T-helper 2 cell treated with Interferon-gamma antibody and Interleukin-4, amounts not matched to agents 5 μg/mL and 100 μg/mL, for 36 hours (primary cell): ENCODE results near the gene DHX9.
A peak's percentile ranks its signal among the peaks of the same experiment; 100 is the strongest.

Experiments used
- DNase-seq: peaks from one replicate; pipeline ENCODE4 v3.0.0; 2021; ENCODE audit warnings: low spot score
- H3K27ac Mint-ChIP-seq: one replicate; pipeline ENCODE4 v1.8.0; 2021; ENCODE audit warnings: mild to moderate bottlenecking, mixed read lengths
- H3K27me3 Mint-ChIP-seq: one replicate; pipeline ENCODE4 v1.8.0; 2021; ENCODE audit warnings: low read depth, mixed read lengths
- H3K36me3 Mint-ChIP-seq: one replicate; pipeline ENCODE4 v1.8.0; 2021; ENCODE audit warnings: low read depth, mixed read lengths
- H3K4me1 Mint-ChIP-seq: one replicate; pipeline ENCODE4 v1.8.0; 2021; ENCODE audit warnings: low read depth, mixed read lengths
- H3K4me3 Mint-ChIP-seq: one replicate; pipeline ENCODE4 v1.8.0; 2022; ENCODE audit warnings: mild to moderate bottlenecking, moderate library complexity, mixed read lengths
- H3K9me3 Mint-ChIP-seq: one replicate; pipeline ENCODE4 v1.8.0; 2021; ENCODE audit warnings: mixed read lengths

DHX9 gene

DNA sequence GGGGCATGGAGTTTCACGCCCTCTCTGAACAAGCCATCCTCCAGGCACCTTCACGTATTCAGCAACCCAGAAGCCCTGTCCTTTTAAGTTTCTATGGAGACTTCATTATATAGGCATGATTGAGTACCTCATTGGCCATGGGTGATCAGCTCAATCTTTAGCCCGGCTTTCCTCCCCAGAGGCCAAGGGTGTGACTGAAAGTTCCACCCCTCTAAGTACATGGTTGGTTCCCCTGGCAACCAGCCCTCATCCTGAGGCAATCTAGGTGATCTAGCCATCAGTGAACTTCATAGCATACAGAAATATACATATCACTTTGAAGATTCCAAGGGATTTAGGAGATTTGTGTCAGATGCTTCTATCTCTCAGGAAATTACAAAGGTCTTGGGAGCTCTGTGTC is 21.3 kb upstream of the DHX9 start:
- Mint-ChIP-seq H3K9me3 (no peaks in the 10 kb centered on the region), H3K36me3 (no peaks in the 10 kb centered on the region), H3K27ac (no peak overlapping the region), H3K4me3 (no peak overlapping the region), H3K27me3 (no peaks in the 10 kb centered on the region), H3K4me1 (no peaks in the 10 kb centered on the region)
- no peak for DNase-seq

DNA sequence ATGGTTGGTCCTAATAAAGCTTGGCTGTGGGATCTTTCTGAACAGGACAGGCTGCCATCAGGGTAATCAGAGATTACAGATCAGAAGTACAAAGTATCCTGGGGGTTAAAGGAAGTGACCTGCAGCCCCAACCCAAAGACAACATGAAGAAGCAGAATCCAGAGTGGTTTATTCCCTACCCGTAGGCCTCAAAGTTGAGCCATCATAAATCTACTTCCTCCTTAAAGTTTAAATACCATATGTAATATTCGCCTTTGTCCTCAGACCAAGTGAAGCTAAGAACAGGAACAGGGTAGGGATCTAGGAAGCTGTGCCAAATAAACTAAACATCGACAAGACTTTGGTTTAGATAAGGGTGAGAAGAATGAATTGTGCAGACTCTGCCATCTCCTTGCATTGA is 15.9 kb upstream of the DHX9 start:
- H3K36me3 Mint-ChIP-seq = no peaks in the 10 kb centered on the region
- no peak overlapping the region for H3K4me3 Mint-ChIP-seq
- no peaks in the 10 kb centered on the region for H3K9me3 Mint-ChIP-seq
- no peaks in the 10 kb centered on the region for H3K4me1 Mint-ChIP-seq
- H3K27ac Mint-ChIP-seq = no peak overlapping the region
- peaks cover 3% of the 10 kb centered on the region for H3K27me3 Mint-ChIP-seq
- DNase-seq = no peak

DNA sequence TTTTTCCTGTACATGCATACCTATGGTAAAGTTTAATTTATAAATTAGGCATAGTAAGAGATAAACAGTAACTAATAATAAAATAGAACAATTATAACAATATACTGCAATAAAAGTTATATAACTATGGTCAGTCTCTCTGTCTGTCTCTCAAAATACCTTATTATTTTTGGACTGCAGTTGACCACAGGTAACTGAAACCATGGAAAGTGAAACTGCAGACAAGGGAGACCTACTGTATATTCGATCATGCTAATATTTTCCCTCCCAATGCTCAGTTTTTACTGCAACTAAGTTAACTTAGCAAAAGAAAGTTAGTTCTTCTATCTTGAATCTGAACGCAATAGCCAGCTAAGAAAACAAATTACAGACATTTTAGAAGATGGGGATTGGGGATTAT is 12.3 kb upstream of the DHX9 start:
- Mint-ChIP-seq H3K4me3 (no peak overlapping the region), H3K36me3 (no peaks in the 10 kb centered on the region), H3K27me3 (peaks cover 15% of the 10 kb centered on the region), H3K27ac (no peak overlapping the region), H3K9me3 (no peaks in the 10 kb centered on the region), H3K4me1 (no peaks in the 10 kb centered on the region)
- DNase-seq = no peak

DNA sequence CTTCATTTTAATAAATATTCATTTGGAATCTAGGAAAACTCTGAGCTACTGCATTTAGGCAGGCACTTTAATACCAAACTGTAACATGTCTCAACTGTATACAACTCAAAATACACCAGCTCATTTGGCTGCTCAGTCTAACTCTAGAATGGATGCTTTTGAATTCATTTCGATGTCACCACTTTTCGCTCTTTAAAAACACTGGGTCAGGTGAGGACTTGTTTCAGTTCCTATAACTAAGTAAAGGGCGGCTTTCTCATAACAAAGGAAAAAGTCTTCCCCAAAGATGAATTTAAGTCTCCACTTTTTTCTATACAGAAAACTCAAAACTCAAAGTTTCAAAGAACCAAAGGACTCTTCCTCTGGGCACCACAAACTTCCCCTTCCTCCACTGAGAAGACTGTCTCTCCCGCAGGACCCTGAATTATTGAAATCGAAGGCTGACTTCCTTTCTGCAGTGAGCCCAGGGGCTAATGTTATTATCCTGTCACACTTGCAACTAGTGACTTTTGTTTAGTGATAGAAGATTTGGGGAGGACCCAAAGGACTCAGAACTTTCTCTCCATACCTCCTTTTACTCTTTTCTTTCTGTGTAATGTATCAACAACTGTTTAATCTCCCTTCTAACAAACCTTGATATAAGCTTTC is 9.7 kb upstream of the DHX9 start:
- Mint-ChIP-seq H3K4me3 (no peak overlapping the region), H3K9me3 (no peaks in the 10 kb centered on the region), H3K36me3 (no peaks in the 10 kb centered on the region), H3K4me1 (peaks cover 2% of the 10 kb centered on the region), H3K27ac (no peak overlapping the region), H3K27me3 (peaks cover 18% of the 10 kb centered on the region)
- no peak for DNase-seq

DNA sequence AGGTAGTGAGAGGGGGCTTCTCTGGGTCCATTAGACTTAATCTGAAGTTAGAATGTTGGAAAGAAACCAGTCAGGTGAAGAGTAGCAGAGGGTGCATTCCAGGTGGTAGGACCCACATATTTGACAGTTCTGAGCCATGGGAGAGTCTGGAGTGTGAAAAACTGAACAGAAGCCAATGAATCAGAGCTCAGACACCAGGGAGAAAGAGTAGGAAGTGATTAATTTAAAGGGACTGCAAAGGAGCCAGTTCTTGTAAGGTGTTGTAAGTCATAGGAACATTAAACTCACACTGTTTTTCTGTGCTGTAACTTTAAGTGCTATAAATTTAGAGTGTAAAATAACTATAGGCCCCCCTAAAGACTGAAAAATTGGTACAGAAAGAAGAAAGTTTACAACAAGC is 5.9 kb upstream of the DHX9 start:
- peaks cover 5% of the 10 kb centered on the region for H3K4me1 Mint-ChIP-seq
- H3K27ac Mint-ChIP-seq = no peak overlapping the region
- no peaks in the 10 kb centered on the region for H3K36me3 Mint-ChIP-seq
- H3K4me3 Mint-ChIP-seq = no peak overlapping the region
- H3K9me3 Mint-ChIP-seq = no peaks in the 10 kb centered on the region
- H3K27me3 Mint-ChIP-seq = peaks cover 16% of the 10 kb centered on the region
- no peak for DNase-seq

DNA sequence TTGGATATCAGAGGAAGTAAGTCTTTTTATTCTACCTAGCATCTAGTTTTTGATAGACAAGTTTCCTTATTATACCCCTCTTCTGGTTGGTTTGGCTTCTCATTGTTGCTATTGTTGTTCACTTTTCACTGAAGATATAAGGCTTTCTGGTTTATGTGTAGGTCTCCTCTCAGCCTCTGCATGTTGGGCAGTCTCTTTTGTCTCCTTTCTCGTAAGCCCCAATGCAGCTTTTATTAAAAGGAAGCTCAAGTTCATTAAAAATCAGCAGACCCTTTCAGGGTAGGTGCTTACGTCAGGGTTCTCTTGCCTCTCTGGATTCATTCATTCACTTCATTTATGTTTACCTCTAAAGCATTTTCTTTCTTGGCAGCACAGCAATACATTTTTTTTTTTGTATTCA is 4.8 kb upstream of the DHX9 start:
- H3K27ac Mint-ChIP-seq = no peak overlapping the region
- DNase-seq = no peak
- peaks cover 9% of the 10 kb centered on the region for H3K4me1 Mint-ChIP-seq
- peaks cover 11% of the 10 kb centered on the region for H3K27me3 Mint-ChIP-seq
- no peaks in the 10 kb centered on the region for H3K9me3 Mint-ChIP-seq
- H3K4me3 Mint-ChIP-seq = no peak overlapping the region
- no peaks in the 10 kb centered on the region for H3K36me3 Mint-ChIP-seq

DNA sequence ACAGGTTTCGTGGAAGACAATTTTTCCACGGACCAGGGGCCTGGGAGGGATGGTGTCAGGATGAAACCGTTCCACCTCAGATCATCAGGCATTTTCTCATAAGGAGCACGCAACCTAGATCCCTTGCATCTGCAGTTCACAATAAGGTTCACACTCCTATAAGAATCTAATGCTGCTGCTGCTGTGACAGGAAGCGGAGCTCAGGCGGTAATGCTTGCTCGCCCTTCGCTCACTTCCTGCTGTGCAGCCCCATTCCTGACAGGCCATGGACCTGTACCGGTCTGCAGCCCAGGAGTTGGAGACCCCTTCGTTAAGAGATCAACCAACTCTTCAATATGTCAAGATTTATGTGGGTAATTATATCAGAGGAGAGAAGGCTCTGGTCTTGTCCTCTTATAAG is 3.3 kb upstream of the DHX9 start:
- DNase-seq = no peak
- Mint-ChIP-seq H3K27ac (no peak overlapping the region), H3K4me3 (no peak overlapping the region), H3K9me3 (no peaks in the 10 kb centered on the region), H3K36me3 (peaks cover 10% of the 10 kb centered on the region), H3K27me3 (peaks cover 5% of the 10 kb centered on the region), H3K4me1 (peaks cover 15% of the 10 kb centered on the region)

DNA sequence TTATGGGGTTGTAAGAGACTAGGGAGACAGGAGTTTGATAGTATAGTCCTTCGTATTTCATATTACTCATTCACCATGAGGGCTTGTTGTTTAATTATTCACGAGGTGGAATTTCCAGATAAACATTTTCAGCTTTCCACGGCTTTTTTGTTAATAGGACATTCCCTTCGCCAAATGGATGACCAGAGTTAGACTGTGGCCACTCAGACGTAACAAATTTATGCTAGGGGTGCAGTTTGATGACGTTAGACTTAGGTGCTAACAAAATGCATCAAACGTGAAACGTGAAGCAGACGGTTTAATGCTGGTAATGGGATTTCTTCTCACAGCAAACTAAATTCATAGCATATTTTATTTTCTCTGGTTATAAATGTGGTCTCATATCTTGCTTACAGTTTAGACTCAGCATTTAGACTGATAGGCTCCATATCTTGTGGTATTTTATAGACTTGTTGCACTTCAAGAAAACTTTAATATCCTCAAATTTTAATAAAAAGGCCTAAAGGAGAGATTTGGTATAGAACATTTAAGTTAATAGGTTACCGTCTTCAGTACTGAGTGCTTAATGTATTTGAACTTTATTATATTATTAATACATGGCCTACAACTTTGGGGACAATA is 2.3 kb downstream of the DHX9 start:
- Mint-ChIP-seq H3K36me3 (peaks cover 53% of the 10 kb centered on the region), H3K4me3 (peak overlapping the region; percentile 96), H3K27me3 (no peaks in the 10 kb centered on the region), H3K9me3 (no peaks in the 10 kb centered on the region), H3K27ac (peak overlapping the region; percentile 95), H3K4me1 (peaks cover 44% of the 10 kb centered on the region)
- no peak for DNase-seq

DNA sequence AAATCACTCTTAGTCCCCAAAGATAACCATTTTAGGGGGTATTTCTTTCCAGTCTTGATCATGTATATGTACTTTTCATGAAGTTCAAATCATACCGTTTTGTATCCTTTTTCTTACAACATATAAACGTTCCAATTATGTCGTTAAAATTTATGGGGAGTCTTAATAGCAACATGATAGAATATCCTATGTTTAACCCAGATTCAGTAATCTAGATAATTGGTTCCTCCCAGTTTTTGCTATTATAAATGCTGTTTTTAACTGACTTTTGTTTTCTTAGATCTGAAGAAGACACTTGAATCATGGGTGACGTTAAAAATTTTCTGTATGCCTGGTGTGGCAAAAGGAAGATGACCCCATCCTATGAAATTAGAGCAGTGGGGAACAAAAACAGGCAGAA is 3.1 kb downstream of the DHX9 start:
- Mint-ChIP-seq H3K4me1 (peaks cover 51% of the 10 kb centered on the region), H3K27me3 (no peaks in the 10 kb centered on the region), H3K27ac (peak overlapping the region; percentile 65), H3K36me3 (peaks cover 61% of the 10 kb centered on the region), H3K4me3 (peak overlapping the region; percentile 96), H3K9me3 (no peaks in the 10 kb centered on the region)
- DNase-seq = no peak

DNA sequence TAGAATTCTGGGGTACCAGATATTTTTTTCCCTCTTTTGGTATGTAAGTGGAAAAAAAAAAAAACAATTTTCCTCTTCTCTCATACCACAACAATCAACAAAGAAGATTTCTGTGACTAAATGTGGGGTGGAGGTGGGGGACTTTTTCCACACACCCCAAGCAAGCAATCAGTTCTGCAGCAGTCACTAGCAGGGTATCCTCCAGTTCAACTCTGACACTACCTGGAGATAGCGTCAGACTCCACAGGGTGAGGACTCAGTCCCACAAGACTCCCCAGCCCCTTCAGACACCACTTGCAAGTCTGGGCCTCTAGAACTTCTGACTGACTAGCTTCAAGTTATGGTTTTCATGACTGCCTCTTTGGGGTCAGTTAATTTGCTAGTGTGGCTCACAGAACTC is 6.2 kb downstream of the DHX9 start:
- H3K27ac Mint-ChIP-seq = peak overlapping the region; percentile 8

DNA sequence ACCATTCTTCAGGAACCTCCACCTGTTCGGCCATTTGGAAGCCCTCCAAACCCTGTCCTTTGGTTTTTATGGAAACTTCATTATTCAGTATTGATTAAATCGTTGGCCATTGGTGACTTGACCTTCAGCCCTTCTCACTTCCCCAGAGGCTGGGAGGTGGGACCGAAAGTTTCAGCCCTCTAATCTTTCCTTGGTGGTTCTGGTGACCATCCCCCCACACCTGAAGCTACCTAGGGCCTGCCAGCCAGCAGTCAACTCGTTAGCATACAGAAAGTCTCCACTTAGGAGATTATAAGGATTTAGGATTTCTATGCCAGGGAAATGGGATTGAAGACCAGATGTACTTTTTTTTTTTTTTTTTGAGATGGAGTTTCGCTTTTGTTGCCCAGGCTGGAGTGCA is 6.7 kb downstream of the DHX9 start:
- Mint-ChIP-seq H3K4me1 (peaks cover 63% of the 10 kb centered on the region), H3K36me3 (peaks cover 81% of the 10 kb centered on the region), H3K27ac (no peak overlapping the region), H3K27me3 (no peaks in the 10 kb centered on the region), H3K9me3 (no peaks in the 10 kb centered on the region), H3K4me3 (no peak overlapping the region)
- DNase-seq = no peak

More for the DNA sequence above, 6.2 kb downstream of the DHX9 start:
- Mint-ChIP-seq H3K4me1 (peaks cover 65% of the 10 kb centered on the region), H3K27me3 (no peaks in the 10 kb centered on the region), H3K4me3 (peak overlapping the region; percentile 53), H3K9me3 (no peaks in the 10 kb centered on the region), H3K36me3 (peaks cover 82% of the 10 kb centered on the region)
- no peak for DNase-seq

DNA sequence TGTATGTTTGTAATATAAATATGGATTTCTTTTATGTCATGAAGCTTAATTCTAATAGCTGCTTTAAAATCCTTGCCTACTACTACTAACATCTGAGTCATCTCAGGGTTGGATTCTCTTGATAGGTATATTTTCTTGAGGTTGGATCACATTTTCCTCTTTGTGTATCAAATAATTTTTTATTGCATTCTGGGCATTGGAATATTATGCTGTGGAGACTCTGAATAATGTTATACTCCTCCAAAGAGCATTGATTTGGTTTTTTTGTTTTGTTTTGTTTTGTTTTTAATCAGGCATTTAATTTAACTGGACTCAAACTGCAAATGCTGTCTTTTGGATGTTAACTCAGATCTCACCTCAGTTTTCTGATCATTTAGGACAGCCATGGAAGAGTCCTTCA is 8.0 kb downstream of the DHX9 start:
- no peak overlapping the region for H3K27ac Mint-ChIP-seq

DNA sequence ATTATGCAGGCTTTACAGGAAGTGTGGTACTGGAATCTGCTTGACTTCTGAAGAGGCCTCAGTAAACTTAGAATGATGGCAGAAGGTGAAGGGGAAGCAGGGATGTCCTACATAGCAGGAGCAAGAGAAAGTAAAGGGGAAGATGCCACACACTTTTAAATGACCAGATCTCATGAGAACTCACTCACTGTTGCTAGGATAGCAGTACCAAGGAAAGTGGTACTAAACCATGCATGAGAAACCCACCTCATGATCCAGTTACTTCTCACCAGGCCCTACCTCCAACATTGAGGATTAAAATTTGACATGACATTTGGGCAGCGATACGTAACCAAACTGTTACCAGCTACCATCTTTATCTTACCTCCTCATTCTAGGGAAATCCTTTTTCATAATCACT is 9.6 kb downstream of the DHX9 start:
- no peaks in the 10 kb centered on the region for H3K27me3 Mint-ChIP-seq
- peaks cover 43% of the 10 kb centered on the region for H3K4me1 Mint-ChIP-seq
- H3K27ac Mint-ChIP-seq = no peak overlapping the region
- peaks cover 80% of the 10 kb centered on the region for H3K36me3 Mint-ChIP-seq
- no peak for DNase-seq
- H3K9me3 Mint-ChIP-seq = no peaks in the 10 kb centered on the region
- no peak overlapping the region for H3K4me3 Mint-ChIP-seq

More for the DNA sequence above, 8.0 kb downstream of the DHX9 start:
- peaks cover 79% of the 10 kb centered on the region for H3K36me3 Mint-ChIP-seq
- no peaks in the 10 kb centered on the region for H3K27me3 Mint-ChIP-seq
- no peaks in the 10 kb centered on the region for H3K9me3 Mint-ChIP-seq
- no peak for DNase-seq
- peaks cover 52% of the 10 kb centered on the region for H3K4me1 Mint-ChIP-seq
- no peak overlapping the region for H3K4me3 Mint-ChIP-seq

DNA sequence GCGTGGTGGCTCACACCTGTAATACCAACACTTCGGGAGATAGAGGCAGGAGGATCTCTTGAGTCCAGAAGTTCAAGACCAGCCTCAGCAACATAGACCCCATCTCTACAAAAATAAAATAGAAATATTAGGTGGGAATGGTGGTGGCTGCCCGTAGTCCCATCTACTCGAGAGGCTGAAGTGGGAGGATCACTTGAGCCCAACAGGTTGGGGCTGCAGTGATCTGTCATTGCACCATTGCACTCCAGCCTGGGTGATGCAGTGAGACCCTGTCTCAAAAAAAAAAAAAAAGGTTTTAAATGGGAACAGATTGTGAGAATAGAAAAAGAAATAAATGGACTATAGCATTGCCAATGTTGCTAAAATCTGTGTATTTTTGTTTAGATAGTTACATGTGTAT is 11.2 kb downstream of the DHX9 start:
- Mint-ChIP-seq H3K9me3 (no peaks in the 10 kb centered on the region), H3K27me3 (no peaks in the 10 kb centered on the region), H3K4me1 (peaks cover 34% of the 10 kb centered on the region), H3K36me3 (peaks cover 79% of the 10 kb centered on the region), H3K4me3 (no peak overlapping the region), H3K27ac (no peak overlapping the region)
- DNase-seq = no peak

DNA sequence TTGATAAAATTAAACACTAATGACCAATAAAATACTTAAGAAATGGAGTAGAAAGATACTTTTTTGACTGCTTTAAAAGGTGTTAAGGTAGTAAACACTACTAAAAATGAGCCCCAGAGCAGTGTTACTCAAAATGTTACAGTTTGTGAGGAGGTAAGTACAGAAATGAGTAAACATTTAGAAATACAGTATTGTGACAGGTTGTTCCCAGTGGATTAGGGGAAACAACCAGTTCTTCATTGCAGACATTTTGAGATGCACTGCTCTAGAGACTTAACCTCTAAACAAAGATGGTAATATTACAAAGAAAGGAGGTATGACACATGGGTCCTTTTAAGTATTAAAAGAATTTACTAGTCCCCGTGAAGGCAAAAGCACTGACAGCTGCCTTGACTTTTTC is 12.7 kb downstream of the DHX9 start:
- Mint-ChIP-seq H3K27me3 (no peaks in the 10 kb centered on the region), H3K4me3 (no peak overlapping the region), H3K27ac (no peak overlapping the region), H3K9me3 (no peaks in the 10 kb centered on the region), H3K4me1 (peaks cover 31% of the 10 kb centered on the region), H3K36me3 (peaks cover 77% of the 10 kb centered on the region)
- DNase-seq = no peak
